SK-N-SH (cell line): ENCODE data around the gene CSTB. TPM values are rescaled to one million over a fixed set of nuclear protein-coding genes. Genes with fewer than 3 reads are reported as not detected.

ENCODE experiments used
- CTCF ChIA-PET: fragments of 300-600, 350-600 bp; formaldehyde crosslinking; extraction: SDS; loops from one replicate; lab custom pipeline; 2021; lab: Yijun Ruan, JAX
- POLR2A ChIA-PET: fragments of 350-600 bp; sonication (Branson Sonifier 250); formaldehyde crosslinking; extraction: SDS; loops from one replicate; lab custom pipeline; 2020; ENCODE audit warnings: antibody characterized with exemption, inconsistent platforms; lab: Yijun Ruan, JAX
- DNase-seq: peaks from one replicate; pipeline ENCODE4 v3.0.0; 2012
- H2AFZ ChIP-seq: fragments of 200-600 bp; sonication (generic); 2 replicates; pipeline ENCODE4 v1.8.1; 2016; ENCODE audit warnings: antibody characterized with exemption, mild to moderate bottlenecking, low read depth
- H3F3A ChIP-seq: fragments of 200-600 bp; sonication (generic); replicated peaks from 2 replicates; pipeline ENCODE3; 2016; ENCODE audit warnings: antibody characterized with exemption, mild to moderate bottlenecking; ENCODE audit not compliant: insufficient read depth
- H3K27ac ChIP-seq, 2 experiments: fragments of 200-500 bp in 1 of 2; fragments of 200-600 bp in 1 of 2; sonication (Bioruptor generic) in 1 of 2; sonication (generic), shearing (Covaris generic) in 1 of 2; 2 replicates each; pipeline versions ENCODE4 v1.5.1 to v1.6.1; 2014 to 2016; ENCODE audit warnings: low read depth in 2 of 2, inconsistent platforms in 1 of 2, low read length in 1 of 2, mild to moderate bottlenecking in 1 of 2, mixed read lengths in 1 of 2
- H3K27me3 ChIP-seq: fragments of 200-600 bp; sonication (generic), shearing (Covaris generic); 2 replicates; pipeline ENCODE4 v1.6.1; 2016; ENCODE audit warnings: mixed run types; ENCODE audit not compliant: insufficient read depth
- H3K36me3 ChIP-seq, 2 experiments: fragments of 200-500 bp in 1 of 2; fragments of 200-600 bp in 1 of 2; sonication (Bioruptor generic) in 1 of 2; sonication (generic) in 1 of 2; replicated peaks in 1 of 2; 2 replicates each; pipeline versions ENCODE3 to v1.5.1; 2014 to 2016; ENCODE audit warnings: low read length in 1 of 2, mild to moderate bottlenecking in 1 of 2; ENCODE audit not compliant: insufficient read depth in 2 of 2, control insufficient read depth in 1 of 2
- H3K4me1 ChIP-seq, 2 experiments: fragments of 200-500 bp in 1 of 2; fragments of 200-600 bp in 1 of 2; sonication (Bioruptor generic) in 1 of 2; sonication (generic), shearing (Covaris generic) in 1 of 2; 2 replicates each; pipeline versions ENCODE4 v1.5.1 to v1.6.1; 2014 to 2016; ENCODE audit warnings: low read depth in 1 of 2, low read length in 1 of 2, mixed run types in 1 of 2; ENCODE audit not compliant: insufficient read depth in 2 of 2, control insufficient read depth in 1 of 2
- H3K4me2 ChIP-seq: fragments of 200-600 bp; sonication (generic), shearing (Covaris generic); 2 replicates; pipeline ENCODE4 v1.6.1; 2017; ENCODE audit warnings: mixed run types
- H3K4me3 ChIP-seq, 2 experiments: fragments of 200-500 bp in 1 of 2; fragments of 200-600 bp in 1 of 2; sonication (Bioruptor generic) in 1 of 2; sonication (generic), shearing (Covaris generic) in 1 of 2; 2 replicates each; pipeline versions ENCODE4 v1.5.1 to v1.8.1; 2014 to 2016; ENCODE audit warnings: low read depth in 2 of 2, inconsistent platforms in 1 of 2, low read length in 1 of 2, mild to moderate bottlenecking in 1 of 2, mixed read lengths in 1 of 2, moderate library complexity in 1 of 2
- H3K79me2 ChIP-seq: fragments of 200-600 bp; sonication (generic); 2 replicates; pipeline ENCODE4 v1.8.1; 2017; ENCODE audit warnings: mild to moderate bottlenecking; ENCODE audit not compliant: insufficient read depth
- H3K9ac ChIP-seq: fragments of 200-600 bp; sonication (generic); 2 replicates; pipeline ENCODE4 v1.6.1; 2017; ENCODE audit warnings: mixed run types
- H3K9me2 ChIP-seq: fragments of 200-600 bp; sonication (generic); 2 replicates; pipeline ENCODE4 v1.6.1; 2017; ENCODE audit warnings: mixed run types
- H3K9me3 ChIP-seq: fragments of 200-600 bp; sonication (generic); 2 replicates; pipeline ENCODE4 v1.6.1; 2017; ENCODE audit warnings: mixed run types, mild to moderate bottlenecking, moderate library complexity
- H4K20me1 ChIP-seq: fragments of 200-600 bp; sonication (generic); 2 replicates; pipeline ENCODE4 v1.6.1; 2017; ENCODE audit warnings: mild to moderate bottlenecking, mixed run types; ENCODE audit not compliant: insufficient read depth
- EZH2phosphoT487 ChIP-seq: fragments of 200-600 bp; sonication (generic); IDR thresholded peaks from 2 replicates; pipeline ENCODE4 v1.6.1; 2017; ENCODE audit warnings: low read depth, mixed run types, mild to moderate bottlenecking, antibody characterized with exemption, moderate library complexity, borderline replicate concordance
- FOXJ3 ChIP-seq: sonication (generic); formaldehyde crosslinking; IDR thresholded peaks from 2 replicates; pipeline ENCODE4 v1.5.1; 2020; ENCODE audit warnings: mild to moderate bottlenecking, missing genetic modification reagents
- JUND ChIP-seq: IDR thresholded peaks from 2 replicates; pipeline ENCODE4 v1.4.0; 2012
- MEF2A ChIP-seq: IDR thresholded peaks from 2 replicates; pipeline ENCODE4 v1.4.0; 2012; ENCODE audit warnings: low read depth, borderline replicate concordance
- NRF1 ChIP-seq: IDR thresholded peaks from 2 replicates; pipeline ENCODE4 v1.6.1; 2012; ENCODE audit warnings: low read depth, mild to moderate bottlenecking, low read length
- POLR2AphosphoS5 ChIP-seq: IDR thresholded peaks from 2 replicates; pipeline ENCODE4 v1.6.1; 2012; ENCODE audit warnings: low read depth, low read length
- RAD21 ChIP-seq: IDR thresholded peaks from 2 replicates; pipeline ENCODE4 v1.6.1; 2012; ENCODE audit warnings: mild to moderate bottlenecking, low read length
- RCOR1 ChIP-seq: fragments of 150-350 bp; IDR thresholded peaks from 2 replicates; pipeline ENCODE4 v1.6.1; 2017; ENCODE audit warnings: antibody characterized with exemption, low read length
- RFX5 ChIP-seq: IDR thresholded peaks from 2 replicates; pipeline ENCODE4 v1.6.1; 2012; ENCODE audit warnings: mild to moderate bottlenecking, improper control_type of control experiment, low read length
- SMC3 ChIP-seq: IDR thresholded peaks from 2 replicates; pipeline ENCODE4 v1.6.1; 2012; ENCODE audit warnings: low read depth, low read length, improper control_type of control experiment
- TCF12 ChIP-seq: IDR thresholded peaks from 2 replicates; pipeline ENCODE4 v1.4.0; 2012
- TEAD4 ChIP-seq: IDR thresholded peaks from 2 replicates; pipeline ENCODE4 v1.4.0; 2012; ENCODE audit warnings: mild to moderate bottlenecking, borderline replicate concordance; ENCODE audit not compliant: insufficient read depth
- YY1 ChIP-seq: IDR thresholded peaks from 2 replicates; pipeline ENCODE4 v1.4.0; 2012; ENCODE audit warnings: low read depth, mild to moderate bottlenecking
- WGBS: methylation state at CpG from one replicate; pipeline ENCODE4 v1.1.6; 2017; ENCODE audit warnings: low lambda C conversion rate; 5-methylcytosine and 5-hydroxymethylcytosine counted together
- polyA plus RNA-seq, 3 experiments: library from polyadenylated mRNA; depleted of rRNA; stranded (reverse); fragments of >200 nt; gene quantifications; 2 replicates each; pipeline ENCODE4 v1.2.3, GENCODE V29; 2012
- TF ChIP-seq, protein P1 (sequence below): IDR thresholded peaks from 2 replicates; pipeline ENCODE4 v1.4.0; 2012; ENCODE audit warnings: low read depth, borderline replicate concordance
- TF ChIP-seq, protein P2 (sequence below): IDR thresholded peaks from 2 replicates; pipeline ENCODE4 v1.4.0; 2012; ENCODE audit warnings: low read depth

CSTB gene
- polyA plus RNA-seq, 1 of the 3 experiments (the other 2 are of a cell fraction), result 101 TPM

DNA sequence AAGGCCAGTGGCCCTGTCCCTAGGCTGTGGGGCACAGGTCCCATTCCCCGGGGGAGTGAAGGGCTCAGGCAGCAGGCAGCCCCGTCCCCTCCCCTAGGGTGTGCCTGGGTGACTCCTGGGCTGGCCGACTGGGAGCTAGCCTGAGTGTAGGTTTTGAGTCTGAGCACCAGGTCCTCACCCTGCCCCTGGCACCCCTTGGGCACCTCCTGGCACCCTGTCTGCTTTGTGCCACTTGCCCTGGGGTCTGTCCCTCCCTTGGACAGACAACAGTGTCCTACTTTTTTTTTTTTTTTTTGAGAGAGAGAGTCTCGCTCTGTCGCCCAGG is 37.5 kb upstream of the CSTB start:
- 55% methylated on average over 4 of the region's 5 CpGs for WGBS
- CTCF ChIA-PET, result interaction anchor here (1.3 kb wide), 1 partner anchor 24 kb away, joined by 3 read pairs; the partner anchor contains the start of gene RRP1

DNA sequence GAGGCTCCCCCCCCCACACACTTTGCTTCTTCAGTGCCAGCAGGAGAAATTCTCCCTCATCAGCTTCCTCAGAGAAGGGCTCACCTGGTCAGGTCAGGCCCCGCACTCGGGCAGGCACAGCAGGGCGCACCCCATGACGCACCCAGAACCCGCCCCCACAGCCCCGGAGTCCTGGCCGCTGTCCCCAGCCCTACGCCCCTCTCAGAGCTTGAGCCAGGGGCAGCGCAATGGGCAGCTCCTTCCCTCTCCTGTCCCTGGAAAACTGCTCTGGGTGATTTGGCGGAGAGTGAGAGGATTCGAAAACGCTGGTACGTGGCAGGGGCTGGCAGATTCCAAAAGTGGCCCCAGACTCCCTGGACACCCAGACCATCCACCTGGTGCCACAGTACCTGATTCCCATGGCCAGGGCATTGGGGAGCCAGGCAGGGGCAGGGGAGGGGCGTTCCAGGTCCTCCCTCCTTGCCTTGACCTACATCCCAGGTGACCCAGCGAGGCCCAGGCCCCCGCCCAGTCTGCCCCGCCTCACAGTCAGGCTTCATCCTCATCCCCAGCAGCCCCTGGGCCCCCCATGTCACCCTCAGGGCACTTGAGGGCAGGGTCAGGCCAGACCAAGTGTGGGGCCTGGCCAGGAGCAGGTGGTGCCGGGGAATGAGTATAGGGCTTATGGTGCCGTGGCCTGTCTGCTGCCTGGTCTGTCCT is 37.0 kb upstream of the CSTB start:
- H3F3A ChIP-seq, result no peaks in the 10 kb centered on the region
- no peak overlapping the region for H3K4me3 ChIP-seq
- POLR2A ChIA-PET, result interaction anchor here (0.8 kb wide), 1 partner anchor 18 kb away, joined by 3 read pairs; no protein-coding TSS in a partner anchor
- no peaks in the 10 kb centered on the region for H3K9me2 ChIP-seq
- no peak overlapping the region for H3K4me2 ChIP-seq
- CTCF ChIA-PET, result interaction anchor here (0.9 kb wide), 1 partner anchor 15 kb away, joined by 4 read pairs; no protein-coding TSS in a partner anchor
- DNase-seq, result no peak
- no peaks in the 10 kb centered on the region for H4K20me1 ChIP-seq
- H3K27ac ChIP-seq, result no peak overlapping the region
- H3K9me3 ChIP-seq, result no peaks in the 10 kb centered on the region
- WGBS, result 94% methylated on average over 9 of the region's 19 CpGs
- H3K4me1 ChIP-seq, result peaks cover 0 to 6% of the 10 kb centered on the region in 2 experiments; a peak in 1 of 4 replicates
- no peaks in the 10 kb centered on the region for H3K79me2 ChIP-seq
- no peaks in the 10 kb centered on the region for H3K27me3 ChIP-seq
- H3K9ac ChIP-seq, result no peak overlapping the region
- TF ChIP-seq TEAD4 (no peak), EZH2phosphoT487 (no peak), TCF12 (no peak), JUND (no peak), RCOR1 (no peak), FOXJ3 (CRISPR knock-in tag) (no peak), POLR2AphosphoS5 (no peak), RFX5 (no peak)
- no peak overlapping the region for H2AFZ ChIP-seq
- H3K36me3 ChIP-seq, result no peaks in the 10 kb centered on the region

More for the DNA sequence above, 37.5 kb upstream of the CSTB start:
- Histone ChIP-seq H2AFZ (no peak overlapping the region), H3K9me3 (no peaks in the 10 kb centered on the region), H3K36me3 (no peaks in the 10 kb centered on the region), H3K9ac (no peak overlapping the region), H3K4me3 (no peak overlapping the region), H3K27ac (no peak overlapping the region), H4K20me1 (no peaks in the 10 kb centered on the region), H3K4me2 (no peak overlapping the region), H3F3A (no peaks in the 10 kb centered on the region), H3K27me3 (no peaks in the 10 kb centered on the region), H3K4me1 (peaks cover 0 to 6% of the 10 kb centered on the region in 2 experiments; a peak in 1 of 4 replicates), H3K79me2 (no peaks in the 10 kb centered on the region), H3K9me2 (no peaks in the 10 kb centered on the region)
- POLR2A ChIA-PET, result no interaction called here
- no peak for DNase-seq
- TF ChIP-seq RAD21, result no peak
- TF ChIP-seq, protein P1, sequence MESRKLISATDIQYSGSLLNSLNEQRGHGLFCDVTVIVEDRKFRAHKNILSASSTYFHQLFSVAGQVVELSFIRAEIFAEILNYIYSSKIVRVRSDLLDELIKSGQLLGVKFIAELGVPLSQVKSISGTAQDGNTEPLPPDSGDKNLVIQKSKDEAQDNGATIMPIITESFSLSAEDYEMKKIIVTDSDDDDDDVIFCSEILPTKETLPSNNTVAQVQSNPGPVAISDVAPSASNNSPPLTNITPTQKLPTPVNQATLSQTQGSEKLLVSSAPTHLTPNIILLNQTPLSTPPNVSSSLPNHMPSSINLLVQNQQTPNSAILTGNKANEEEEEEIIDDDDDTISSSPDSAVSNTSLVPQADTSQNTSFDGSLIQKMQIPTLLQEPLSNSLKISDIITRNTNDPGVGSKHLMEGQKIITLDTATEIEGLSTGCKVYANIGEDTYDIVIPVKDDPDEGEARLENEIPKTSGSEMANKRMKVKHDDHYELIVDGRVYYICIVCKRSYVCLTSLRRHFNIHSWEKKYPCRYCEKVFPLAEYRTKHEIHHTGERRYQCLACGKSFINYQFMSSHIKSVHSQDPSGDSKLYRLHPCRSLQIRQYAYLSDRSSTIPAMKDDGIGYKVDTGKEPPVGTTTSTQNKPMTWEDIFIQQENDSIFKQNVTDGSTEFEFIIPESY, result no peak
- no peak for TF ChIP-seq NRF1
- TF ChIP-seq YY1, result no peak
- no peak for TF ChIP-seq SMC3
- TF ChIP-seq, protein P2, sequence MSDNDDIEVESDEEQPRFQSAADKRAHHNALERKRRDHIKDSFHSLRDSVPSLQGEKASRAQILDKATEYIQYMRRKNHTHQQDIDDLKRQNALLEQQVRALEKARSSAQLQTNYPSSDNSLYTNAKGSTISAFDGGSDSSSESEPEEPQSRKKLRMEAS, result no peak
- no peak for TF ChIP-seq MEF2A
